ENCODE measurements around the gene CHMP1B. TPM values are rescaled to one million over a fixed set of nuclear protein-coding genes. Genes with fewer than 3 reads are reported as not detected.
"Not testable (repeated sequence)": the region's sequence is repeated elsewhere in the genome, so short reads cannot be mapped to it uniquely, and the experiment has no call there.

Gene CHMP1B
- total RNA-seq, 1 donor from 2014 or later, result 56.1 TPM

DNA sequence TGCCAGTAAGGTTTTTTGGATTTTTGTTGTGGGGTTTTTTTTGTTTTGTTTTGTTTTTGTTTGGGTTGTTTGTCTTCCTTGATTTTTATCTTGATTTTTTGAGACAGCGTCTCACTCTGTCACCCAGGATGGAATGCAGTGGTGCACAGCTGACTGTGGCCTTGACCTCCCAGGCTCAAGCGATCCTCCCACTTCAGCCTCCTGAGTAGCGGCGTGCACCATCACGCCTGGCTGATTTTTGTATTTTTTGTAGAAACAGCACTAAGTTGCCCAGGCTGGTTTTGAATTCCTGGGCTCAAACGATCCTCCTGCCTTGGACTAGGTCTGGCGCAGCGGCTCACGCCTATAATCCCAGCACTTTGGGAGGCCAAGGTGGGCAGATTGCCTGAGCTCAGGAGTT, 40.5 kb downstream of the CHMP1B start:
- H3K4me1 Mint-ChIP-seq (ENCODE audit: low read depth, unreplicated experiment), result no peaks in the 10 kb centered on the region
- no peak for DNase-seq
- no peaks in the 10 kb centered on the region for H3K36me3 Mint-ChIP-seq (ENCODE audit: unreplicated experiment)
- TF ChIP-seq, protein P1, sequence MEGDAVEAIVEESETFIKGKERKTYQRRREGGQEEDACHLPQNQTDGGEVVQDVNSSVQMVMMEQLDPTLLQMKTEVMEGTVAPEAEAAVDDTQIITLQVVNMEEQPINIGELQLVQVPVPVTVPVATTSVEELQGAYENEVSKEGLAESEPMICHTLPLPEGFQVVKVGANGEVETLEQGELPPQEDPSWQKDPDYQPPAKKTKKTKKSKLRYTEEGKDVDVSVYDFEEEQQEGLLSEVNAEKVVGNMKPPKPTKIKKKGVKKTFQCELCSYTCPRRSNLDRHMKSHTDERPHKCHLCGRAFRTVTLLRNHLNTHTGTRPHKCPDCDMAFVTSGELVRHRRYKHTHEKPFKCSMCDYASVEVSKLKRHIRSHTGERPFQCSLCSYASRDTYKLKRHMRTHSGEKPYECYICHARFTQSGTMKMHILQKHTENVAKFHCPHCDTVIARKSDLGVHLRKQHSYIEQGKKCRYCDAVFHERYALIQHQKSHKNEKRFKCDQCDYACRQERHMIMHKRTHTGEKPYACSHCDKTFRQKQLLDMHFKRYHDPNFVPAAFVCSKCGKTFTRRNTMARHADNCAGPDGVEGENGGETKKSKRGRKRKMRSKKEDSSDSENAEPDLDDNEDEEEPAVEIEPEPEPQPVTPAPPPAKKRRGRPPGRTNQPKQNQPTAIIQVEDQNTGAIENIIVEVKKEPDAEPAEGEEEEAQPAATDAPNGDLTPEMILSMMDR (IDR thresholded peaks at IDR 0.05; ENCODE audit: partially characterized antibody, unreplicated experiment), result no peak
- H3K27ac Mint-ChIP-seq (ENCODE audit: unreplicated experiment), result no peak overlapping the region
- H3K4me3 Mint-ChIP-seq (ENCODE audit: unreplicated experiment), result no peak overlapping the region
- H3K27me3 Mint-ChIP-seq (ENCODE audit: unreplicated experiment), result no peaks in the 10 kb centered on the region
- H3K9me3 Mint-ChIP-seq (ENCODE audit: unreplicated experiment), result no peaks in the 10 kb centered on the region

DNA sequence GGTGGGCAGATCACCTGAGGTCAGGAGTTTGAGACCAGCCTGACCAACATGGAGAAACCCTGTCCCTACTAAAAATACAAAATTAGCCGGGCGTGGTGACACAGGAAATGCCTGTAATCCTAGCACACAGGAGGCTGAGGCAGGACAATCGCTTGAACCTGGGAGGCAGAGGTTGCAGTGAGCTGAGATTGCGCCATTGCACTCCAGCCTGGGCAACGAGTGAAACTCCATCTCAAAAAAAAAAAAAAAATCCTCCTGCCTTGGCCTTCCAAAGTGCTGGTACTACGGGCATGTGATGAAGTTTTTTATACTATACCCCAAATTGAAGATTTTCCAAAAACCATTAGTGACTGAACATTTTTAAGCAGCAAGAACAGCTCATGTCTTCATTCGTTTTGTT, 41.2 kb downstream of the CHMP1B start:
- not testable (repeated sequence) for DNase-seq; H3K27me3 Mint-ChIP-seq (ENCODE audit: unreplicated experiment); H3K36me3 Mint-ChIP-seq (ENCODE audit: unreplicated experiment); H3K9me3 Mint-ChIP-seq (ENCODE audit: unreplicated experiment); H3K27ac Mint-ChIP-seq (ENCODE audit: unreplicated experiment); H3K4me1 Mint-ChIP-seq (ENCODE audit: low read depth, unreplicated experiment); H3K4me3 Mint-ChIP-seq (ENCODE audit: unreplicated experiment)

DNA sequence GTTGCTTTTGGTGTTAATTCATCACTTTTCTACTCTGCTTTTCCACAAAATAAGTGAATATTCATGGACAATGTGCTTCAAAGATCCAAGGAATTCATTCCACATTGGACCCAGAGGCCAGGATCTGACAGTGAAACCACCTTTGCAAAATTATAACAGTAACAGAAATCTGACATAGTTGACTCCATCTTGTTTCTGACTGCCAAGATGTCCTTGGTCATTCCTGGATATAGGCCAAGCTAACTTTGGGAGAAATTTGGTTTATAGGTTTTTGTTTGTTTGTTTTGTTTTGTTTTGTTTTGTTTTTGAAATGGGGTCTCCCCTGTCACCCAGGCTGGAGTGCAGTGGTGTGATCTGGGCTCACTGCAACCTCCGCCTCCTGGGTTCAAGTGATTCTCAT, 46.6 kb downstream of the CHMP1B start:
- no peaks in the 10 kb centered on the region for H3K36me3 Mint-ChIP-seq (ENCODE audit: unreplicated experiment)
- peaks cover 3% of the 10 kb centered on the region for H3K9me3 Mint-ChIP-seq (ENCODE audit: unreplicated experiment)
- H3K4me3 Mint-ChIP-seq (ENCODE audit: unreplicated experiment), result no peak overlapping the region
- H3K27ac Mint-ChIP-seq (ENCODE audit: unreplicated experiment), result no peak overlapping the region
- H3K27me3 Mint-ChIP-seq (ENCODE audit: unreplicated experiment), result no peaks in the 10 kb centered on the region
- H3K4me1 Mint-ChIP-seq (ENCODE audit: low read depth, unreplicated experiment), result no peaks in the 10 kb centered on the region
- TF ChIP-seq, protein P1 (IDR thresholded peaks at IDR 0.05; ENCODE audit: partially characterized antibody, unreplicated experiment), result no peak
- no peak for DNase-seq

DNA sequence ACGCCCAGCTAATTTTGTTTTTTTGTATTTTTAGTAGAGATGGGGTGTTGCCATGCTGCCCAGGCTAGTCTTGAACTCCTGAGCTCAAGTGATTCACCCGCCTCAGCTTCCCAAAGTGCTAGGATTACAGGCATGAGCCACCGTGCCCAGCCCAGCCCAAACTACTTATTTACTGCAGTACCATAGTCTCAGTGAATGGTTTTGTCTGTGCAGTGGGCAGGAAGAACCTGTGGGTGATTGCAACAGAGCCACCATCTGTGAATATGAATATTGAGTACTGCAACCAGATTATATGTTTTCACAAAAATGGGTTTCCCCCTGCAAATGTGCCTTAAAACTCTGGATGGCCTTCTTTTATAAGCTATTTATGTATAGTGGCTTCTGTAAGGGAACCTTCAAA, 47.9 kb downstream of the CHMP1B start:
- no peak overlapping the region for H3K4me3 Mint-ChIP-seq (ENCODE audit: unreplicated experiment)
- TF ChIP-seq, protein P1 (IDR thresholded peaks at IDR 0.05; ENCODE audit: partially characterized antibody, unreplicated experiment), result no peak

DNA sequence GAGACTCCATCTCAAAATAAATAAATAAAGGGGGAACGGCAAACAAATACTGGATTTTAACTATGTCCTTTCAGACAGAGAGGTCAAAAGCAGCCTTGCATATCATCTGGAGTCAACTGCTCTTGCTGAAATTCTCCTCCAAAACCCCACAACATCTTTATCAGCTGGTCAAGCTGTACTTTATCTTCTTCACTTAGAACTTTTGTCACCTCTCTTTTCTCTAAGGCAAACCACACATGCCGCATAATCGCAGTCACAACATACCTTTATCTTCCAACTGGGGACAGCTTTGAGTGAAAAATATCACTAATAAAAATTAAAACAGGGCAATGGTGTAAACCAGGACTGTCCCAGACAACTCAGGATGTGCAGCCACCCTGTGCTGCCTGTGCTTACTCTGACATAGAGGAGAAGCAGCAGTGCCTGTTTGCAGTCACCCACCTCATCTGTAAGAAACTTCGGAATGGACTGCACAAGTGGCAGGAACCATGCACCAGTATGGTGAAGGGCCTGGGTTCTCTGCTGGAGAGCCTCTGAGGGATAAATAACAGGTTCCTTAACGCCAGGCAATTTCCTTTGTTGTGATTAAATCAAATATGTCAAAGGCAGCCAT, 50.7 kb downstream of the CHMP1B start:
- Mint-ChIP-seq H3K27me3 (ENCODE audit: unreplicated experiment) (no peaks in the 10 kb centered on the region), H3K4me1 (ENCODE audit: low read depth, unreplicated experiment) (no peaks in the 10 kb centered on the region), H3K36me3 (ENCODE audit: unreplicated experiment) (peaks cover 4% of the 10 kb centered on the region), H3K4me3 (ENCODE audit: unreplicated experiment) (no peak overlapping the region), H3K9me3 (ENCODE audit: unreplicated experiment) (peaks cover 5% of the 10 kb centered on the region), H3K27ac (ENCODE audit: unreplicated experiment) (no peak overlapping the region)
- DNase-seq, result no peak
- TF ChIP-seq, protein P1 (IDR thresholded peaks at IDR 0.05; ENCODE audit: partially characterized antibody, unreplicated experiment), result no peak

More for the DNA sequence above, 47.9 kb downstream of the CHMP1B start:
- Mint-ChIP-seq H3K4me1 (ENCODE audit: low read depth, unreplicated experiment) (no peaks in the 10 kb centered on the region), H3K27me3 (ENCODE audit: unreplicated experiment) (no peaks in the 10 kb centered on the region), H3K27ac (ENCODE audit: unreplicated experiment) (no peak overlapping the region), H3K36me3 (ENCODE audit: unreplicated experiment) (peaks cover 4% of the 10 kb centered on the region), H3K9me3 (ENCODE audit: unreplicated experiment) (peaks cover 5% of the 10 kb centered on the region)
- no peak for DNase-seq

All from glutamatergic neuron (in vitro differentiated cells).